ENCODE measurements around the gene ATF3. TPM values are rescaled to one million over a fixed set of nuclear protein-coding genes. Genes with fewer than 3 reads are reported as not detected.

ATF3 gene
- total RNA-seq, 1 donor, result 20.3 TPM

DNA sequence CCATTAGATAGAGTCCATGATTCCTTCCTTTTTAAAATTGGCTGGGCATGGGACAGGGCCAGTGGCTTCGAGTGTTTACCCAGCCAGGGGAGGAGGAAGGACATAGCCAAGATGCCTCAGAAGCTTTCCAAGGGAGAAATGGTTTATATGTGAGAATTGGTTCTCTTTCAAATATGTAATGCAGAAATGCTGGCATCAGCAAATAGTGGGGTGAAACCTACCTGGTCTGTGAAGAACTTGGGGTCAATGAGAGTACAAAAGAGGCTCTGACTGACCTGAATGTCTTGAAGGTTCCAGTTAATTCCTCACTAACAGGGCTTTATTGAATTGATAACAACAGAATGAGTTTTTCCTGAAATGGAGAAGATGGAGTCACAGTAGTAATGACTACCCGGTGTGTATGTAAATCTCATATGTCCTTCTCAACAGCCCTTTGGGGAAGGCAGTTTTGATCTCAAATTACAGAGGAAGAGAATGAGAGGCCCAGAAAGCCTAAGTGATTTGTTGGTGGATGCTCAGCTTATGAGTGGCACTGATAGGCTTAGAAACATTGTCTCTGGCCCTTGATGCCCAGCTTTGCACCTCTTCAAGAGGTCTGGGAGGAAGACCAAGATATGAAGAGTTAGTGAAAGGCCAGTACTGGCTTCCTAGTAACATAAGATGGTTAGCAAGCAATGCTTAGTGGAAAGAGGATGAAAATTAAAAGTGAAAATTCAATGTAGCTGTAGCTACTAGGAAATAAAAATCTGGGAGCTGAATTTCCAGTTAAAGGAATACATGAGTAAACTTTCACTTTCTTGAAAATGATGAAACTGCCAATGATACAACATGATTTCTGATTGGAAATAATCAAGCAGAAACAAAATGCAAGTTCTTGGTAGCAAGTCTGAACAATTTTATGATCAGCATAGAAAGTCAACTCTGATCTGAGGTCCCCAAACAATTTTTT, 2.7 kb downstream of the ATF3 start:
- H3K4me3 ChIP-seq (ENCODE audit: low read depth, low read length), result no peak overlapping the region
- DNase-seq (ENCODE audit: low read depth), result no peak
- no peak for TF ChIP-seq CTCF (IDR thresholded peaks at IDR 0.05; ENCODE audit: insufficient read depth, low read depth, low read length)

DNA sequence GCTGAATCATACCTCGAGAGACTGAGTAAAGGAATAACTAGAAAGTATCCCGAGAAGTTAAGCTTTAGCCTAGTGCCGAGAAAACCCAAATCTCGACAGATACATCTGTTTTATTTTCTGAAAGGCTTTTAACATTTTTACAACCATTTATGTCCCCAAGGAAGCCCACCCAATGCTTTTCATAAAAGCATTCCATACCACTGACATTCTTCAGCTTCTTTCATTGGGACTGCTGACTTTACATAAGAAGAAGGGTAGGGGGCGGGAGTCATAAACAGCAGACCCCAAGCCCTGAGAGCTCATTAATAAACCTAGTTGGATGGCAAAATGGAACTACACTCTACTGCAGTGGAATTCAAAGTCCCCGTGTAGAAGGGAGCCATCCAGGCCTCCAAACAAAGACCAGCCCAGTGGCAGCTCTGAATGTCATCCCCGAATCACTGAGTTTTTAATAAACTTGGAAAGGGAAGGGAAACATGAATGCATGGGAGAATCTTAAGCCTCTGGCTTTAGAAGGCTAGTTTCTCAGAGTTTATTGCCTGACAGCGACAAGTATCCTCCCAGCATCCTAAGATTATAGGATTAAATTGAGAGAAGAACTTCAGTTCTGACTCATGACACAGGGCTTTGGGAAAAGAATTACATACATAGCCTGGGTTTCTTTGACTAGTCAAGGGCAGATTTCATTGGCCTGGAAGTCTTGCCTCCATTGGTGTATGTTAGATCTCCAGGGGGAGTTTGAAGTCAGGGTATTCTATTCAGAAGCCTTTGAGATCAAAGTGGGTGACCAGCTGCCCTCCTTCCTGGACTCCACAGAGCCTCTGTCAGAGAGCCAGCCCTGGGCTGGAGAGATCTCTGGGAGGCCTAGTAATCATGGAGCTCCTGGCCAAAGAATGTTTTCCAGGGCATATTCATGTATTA, 3.7 kb downstream of the ATF3 start:
- TF ChIP-seq CTCF (IDR thresholded peaks at IDR 0.05; ENCODE audit: insufficient read depth, low read depth, low read length), result no peak
- DNase-seq (ENCODE audit: low read depth), result peak; percentile 79
- H3K4me3 ChIP-seq (ENCODE audit: low read depth, low read length), result no peak overlapping the region

GRCh38 chr1:212613440-212614335, 5.1 kb downstream of the ATF3 start:
- TF ChIP-seq CTCF (IDR thresholded peaks at IDR 0.05; ENCODE audit: insufficient read depth, low read depth, low read length), result no peak
- DNase-seq (ENCODE audit: low read depth), result no peak
- H3K4me3 ChIP-seq (ENCODE audit: low read depth, low read length), result no peak overlapping the region

DNA sequence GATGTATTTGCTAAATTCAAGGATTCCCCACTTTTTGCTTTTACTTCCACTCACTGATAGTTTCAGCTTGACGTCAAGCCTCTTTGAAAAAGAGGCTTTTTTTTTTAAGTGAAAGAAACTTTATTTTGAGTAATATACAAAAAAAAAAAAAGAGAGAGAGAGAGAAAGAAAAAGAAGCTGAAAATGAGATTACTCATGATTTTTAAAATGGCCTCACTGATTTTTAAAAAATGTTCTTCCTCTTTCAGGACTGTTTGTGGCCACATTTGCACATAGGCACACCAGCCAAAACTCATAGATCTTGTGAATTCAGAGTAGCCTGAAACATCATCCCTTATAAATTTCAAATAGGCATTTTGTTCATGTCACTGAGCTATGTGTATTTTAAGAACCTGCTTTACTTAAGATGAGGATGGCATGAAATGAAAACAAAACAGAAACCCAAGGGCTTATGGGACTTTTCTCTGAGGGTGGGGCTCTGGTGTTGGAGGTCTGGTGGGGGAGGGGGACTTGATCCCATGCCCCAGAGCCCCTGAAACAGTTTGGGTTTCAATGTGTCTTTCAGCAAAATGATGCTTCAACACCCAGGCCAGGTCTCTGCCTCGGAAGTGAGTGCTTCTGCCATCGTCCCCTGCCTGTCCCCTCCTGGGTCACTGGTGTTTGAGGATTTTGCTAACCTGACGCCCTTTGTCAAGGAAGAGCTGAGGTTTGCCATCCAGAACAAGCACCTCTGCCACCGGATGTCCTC, 6.1 kb downstream of the ATF3 start:
- TF ChIP-seq CTCF (IDR thresholded peaks at IDR 0.05; ENCODE audit: insufficient read depth, low read depth, low read length), result no peak
- DNase-seq (ENCODE audit: low read depth), result no peak
- no peak overlapping the region for H3K4me3 ChIP-seq (ENCODE audit: low read depth, low read length)

DNA sequence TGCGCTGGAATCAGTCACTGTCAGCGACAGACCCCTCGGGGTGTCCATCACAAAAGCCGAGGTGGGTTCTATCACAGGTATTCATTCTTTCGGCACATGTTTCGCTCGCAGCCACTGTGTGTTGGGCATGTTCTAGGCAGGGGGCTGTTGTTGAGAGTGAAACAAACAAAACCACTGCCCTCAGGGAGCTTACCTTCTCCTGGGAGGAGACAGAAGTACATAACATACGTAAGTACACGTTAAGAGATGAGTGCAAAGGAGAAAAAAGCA, 6.6 kb downstream of the ATF3 start:
- no peak for TF ChIP-seq CTCF (IDR thresholded peaks at IDR 0.05; ENCODE audit: insufficient read depth, low read depth, low read length)
- no peak overlapping the region for H3K4me3 ChIP-seq (ENCODE audit: low read depth, low read length)
- DNase-seq (ENCODE audit: low read depth), result no peak
